UCSD-AML1 (cell line): ENCODE results near the gene EPB41.
"Not testable (repeated sequence)": the region's sequence is repeated elsewhere in the genome, so short reads cannot be mapped to it uniquely, and the experiment has no call there.

Experiments used
- DNase-seq: peaks from one replicate; lab custom pipeline; 2025; ENCODE audit not compliant: unreplicated experiment; lab: John Stamatoyannopoulos, UW

The EPB41 gene

DNA sequence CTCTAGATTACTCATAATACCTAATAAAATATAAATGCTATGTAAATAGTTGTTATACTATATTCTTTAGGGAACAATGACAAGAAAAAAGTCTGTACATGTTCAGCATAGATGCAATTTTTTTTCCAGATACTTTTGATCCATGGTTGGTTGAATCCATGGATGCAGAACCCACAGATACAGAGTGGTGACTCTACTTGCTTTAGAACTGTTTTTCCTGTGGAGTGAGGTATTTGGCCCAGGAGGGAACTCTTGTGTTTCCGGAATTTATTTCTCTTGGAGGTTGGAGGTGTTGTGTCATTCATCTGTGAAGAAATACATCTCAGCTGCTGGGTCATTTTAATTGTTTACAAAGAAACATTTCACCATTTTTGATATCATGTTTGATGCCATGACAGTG, 180.6 kb downstream of the EPB41 start:
- no peak for DNase-seq

DNA sequence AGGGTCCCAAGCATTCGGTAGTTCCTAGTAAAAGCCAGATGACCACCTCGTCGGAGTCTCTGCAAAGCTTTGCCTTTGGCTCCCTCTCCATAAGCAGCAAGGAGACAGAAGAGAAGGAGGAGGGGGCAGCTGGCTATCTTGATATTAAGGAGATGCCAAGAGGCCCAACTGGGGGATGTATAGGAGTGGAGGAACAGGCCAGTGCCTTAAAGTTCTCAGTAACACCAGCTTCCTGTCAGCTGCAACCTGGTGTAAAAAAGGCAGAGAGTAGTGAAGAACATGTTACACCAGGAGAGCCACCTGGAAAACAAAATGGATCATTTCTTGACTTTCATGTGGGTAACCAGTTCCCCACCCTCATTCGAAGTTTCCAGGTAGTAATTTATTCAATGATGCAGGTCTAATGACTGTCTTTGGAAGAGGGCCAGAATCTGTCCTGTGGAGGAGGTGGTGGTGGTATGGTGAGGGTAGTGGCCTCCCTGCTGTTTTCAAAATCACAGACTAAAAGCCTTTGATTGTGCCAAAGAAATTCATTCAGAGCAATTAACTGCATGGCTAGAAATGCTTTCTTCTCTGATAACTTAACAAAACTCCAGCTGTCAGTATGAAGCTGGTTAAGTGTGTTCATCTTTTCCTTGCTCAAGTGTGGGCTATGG, 182.0 kb downstream of the EPB41 start:
- no peak for DNase-seq

- DNase-seq = no peak
These were observed 184.9 kb downstream of the EPB41 start for GRCh38 chr1:29099286-29099685.

- DNase-seq = no peak
These were observed 186.1 kb downstream of the EPB41 start for GRCh38 chr1:29100487-29100886.

DNA sequence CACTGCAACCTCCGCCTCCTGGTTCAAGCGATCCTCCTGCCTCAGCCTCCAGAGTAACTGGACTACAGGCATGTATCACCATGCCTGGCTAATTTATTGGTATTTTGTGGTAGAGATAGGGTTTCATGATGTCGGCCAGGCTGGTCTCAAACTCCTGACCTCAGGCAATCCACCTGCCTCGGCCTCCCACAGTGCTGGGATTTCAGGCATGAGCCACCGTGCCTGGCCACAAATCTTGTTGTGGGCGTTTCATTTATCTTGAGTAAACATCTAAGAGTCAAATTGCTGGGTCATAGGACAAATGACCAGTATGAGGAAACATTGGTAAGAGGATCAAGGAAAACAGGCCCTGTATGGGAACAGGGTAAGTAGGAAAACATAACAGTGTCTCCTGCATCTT, 191.5 kb downstream of the EPB41 start:
- DNase-seq = no peak

GRCh38 chr1:29108041-29108440, 193.7 kb downstream of the EPB41 start:
- not testable (repeated sequence) for DNase-seq

GRCh38 chr1:29112705-29113412, 198.5 kb downstream of the EPB41 start:
- DNase-seq = no peak

DNA sequence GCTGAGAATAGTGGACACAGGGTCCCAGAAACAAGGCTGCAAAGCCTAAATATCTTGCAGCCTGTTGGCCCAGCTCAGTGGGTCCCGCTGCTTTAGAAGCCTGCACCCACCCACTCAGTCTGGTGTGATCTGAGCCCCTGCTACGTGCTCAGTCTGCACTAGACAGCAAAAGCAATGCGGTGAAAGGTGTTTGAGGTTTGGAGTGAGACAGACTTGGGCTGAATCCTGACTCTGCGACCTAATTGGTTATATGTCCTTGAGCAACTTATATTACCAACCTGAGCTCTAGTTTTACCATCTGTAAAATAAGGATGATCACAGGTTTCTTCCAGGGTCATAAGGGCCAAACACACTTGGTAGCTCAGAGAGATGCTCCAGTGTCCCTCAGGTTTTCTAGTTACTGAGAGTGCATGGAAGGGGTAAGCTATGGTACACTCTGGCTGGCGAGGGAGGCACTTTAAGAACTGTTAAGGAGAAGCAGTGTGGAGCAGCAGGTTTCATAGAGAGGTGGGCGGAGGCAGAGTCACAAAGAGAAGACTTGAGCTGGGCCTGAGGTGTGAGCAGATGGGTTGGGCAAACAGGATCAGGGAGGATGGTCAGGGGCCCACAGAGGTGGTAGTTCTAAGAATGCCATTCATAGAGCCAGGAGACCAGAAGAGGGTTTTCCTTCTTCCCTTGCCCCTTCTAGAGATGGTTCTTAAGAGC, 199.2 kb downstream of the EPB41 start:
- no peak for DNase-seq

- DNase-seq = no peak
These were observed 200.3 kb downstream of the EPB41 start for GRCh38 chr1:29114654-29115053.

GRCh38 chr1:29117381-29117780, 203.0 kb downstream of the EPB41 start:
- DNase-seq = no peak

DNA sequence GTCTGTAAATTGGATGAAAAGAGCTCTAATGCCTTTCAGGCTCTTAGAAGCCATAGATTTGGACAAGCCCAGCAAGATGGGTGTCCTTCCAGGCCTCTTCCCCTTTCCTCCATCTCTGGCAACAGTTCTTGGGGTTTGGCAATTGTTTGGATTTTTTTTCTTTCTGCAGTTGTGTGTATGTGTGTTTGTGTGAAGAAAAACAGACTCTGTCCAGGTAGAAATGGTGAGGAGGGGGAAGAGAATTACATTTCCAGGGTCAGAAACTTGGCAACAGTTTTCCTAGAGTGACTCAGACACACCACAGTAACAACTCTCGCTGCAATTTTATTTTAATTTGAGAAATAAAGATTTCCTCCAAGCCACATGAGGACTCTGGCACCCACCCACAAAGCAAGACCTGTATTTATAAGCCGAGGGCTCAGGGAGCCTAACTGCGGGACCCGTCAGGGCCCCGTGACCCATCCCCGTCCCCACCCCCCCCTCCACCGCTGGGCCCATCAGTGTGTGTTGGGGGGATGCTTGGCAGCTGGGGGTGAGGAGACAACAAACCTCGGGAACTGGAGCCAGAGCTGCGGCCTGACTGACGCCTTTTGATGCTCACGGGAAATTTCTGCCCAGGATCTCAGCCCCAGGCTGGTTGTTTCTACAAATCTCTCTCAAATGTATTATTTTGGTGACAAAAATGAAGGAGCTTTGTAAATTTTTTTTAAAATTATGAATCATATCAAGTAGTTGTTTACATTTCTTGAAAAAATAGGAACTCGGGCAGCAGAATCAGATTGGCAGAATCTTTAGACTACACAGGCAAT, 205.0 kb downstream of the EPB41 start:
- no peak for DNase-seq

- no peak for DNase-seq
These were observed 206.0 kb downstream of the EPB41 start for GRCh38 chr1:29120367-29120766.

DNA sequence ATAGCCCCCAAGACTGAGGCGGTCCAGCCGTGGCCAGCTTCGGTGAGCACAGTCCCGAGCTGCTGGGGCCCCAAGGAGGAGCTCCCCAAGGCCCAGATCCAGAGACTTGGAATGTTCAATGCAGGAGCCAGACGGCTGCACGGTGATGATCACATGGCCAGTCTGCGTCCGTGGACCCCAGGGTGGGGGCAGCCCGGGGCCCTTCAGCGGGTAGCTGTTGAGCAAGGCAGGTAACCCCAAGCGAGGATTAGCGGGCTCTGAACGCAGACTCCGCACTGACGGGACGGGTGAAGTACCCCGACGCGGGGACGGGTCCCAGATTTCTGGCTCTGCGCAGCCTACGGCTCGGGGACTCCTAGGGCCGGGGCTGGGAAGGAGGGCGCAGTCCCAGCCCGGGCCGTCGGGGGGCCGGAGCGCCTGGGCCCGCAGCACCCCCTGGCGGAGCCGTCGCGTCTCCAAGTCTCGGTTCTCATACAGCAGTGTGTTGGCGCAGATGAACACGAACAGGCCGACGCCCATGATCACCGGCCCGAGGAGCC, 206.6 kb downstream of the EPB41 start:
- no peak for DNase-seq

GRCh38 chr1:29121516-29121935, 207.2 kb downstream of the EPB41 start:
- no peak for DNase-seq

- no peak for DNase-seq
These were observed 207.7 kb downstream of the EPB41 start for GRCh38 chr1:29121936-29122681.

DNA sequence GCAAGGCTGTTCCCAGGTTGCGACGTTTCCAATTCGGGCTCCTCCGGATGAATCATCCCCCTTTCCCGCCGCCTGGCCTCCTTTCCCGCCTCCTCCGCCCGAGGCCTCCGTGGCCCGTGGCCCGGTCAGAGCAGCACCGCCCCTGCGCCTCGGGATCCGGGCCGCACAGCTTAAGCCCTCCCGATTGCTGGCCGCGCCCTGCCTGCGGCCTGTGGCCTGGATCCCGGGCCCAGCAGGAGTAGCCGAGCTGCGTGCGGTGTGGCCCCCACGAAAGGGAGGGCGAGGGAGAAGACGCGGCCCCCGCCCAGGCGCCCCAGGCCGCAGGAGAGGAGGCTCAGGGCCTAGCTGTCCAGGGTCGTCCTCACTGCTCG, 208.3 kb downstream of the EPB41 start:
- no peak for DNase-seq

DNA sequence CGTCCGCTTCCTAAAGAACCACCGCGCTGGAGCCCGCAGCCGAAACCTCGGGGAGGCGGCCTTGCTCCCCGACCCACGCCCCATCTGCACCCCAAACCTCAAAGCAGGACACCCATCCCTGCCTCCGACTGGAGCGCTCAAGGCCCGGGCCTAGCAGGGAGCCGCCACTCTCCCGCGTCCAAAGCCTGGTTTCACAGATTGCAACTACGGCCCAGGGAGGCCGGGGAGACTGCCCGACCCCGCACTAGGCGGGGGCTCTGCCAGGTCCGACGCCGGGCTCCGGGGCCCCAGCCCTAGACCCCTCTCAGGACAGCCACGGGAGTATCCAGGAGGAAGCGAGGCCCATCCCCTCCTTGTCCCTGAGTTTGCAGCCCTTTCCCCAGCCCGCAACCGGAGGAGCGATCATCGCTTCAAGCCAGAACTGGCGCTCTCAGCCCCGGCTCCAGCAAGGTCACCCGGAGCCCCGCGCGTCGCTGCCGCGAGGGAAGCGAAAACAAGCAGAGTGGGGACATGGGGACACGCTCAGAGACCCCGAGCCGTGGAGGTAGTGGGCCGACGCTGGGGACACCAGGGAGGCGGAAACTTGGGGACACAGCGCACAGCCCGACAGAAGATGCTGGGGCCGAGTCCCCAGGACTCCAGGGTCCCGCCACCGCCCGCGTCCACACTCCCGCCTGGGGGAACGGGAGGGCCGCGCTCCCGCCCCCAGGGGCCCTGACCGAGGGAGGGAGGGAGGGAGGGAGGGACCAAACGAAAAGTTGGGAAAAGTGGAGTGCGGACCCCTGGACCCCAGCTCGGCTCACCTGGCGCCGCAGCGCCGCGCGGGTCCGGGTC, 208.9 kb downstream of the EPB41 start:
- no peak for DNase-seq

- DNase-seq = no peak
These were observed 209.6 kb downstream of the EPB41 start, which contains the start of gene TMEM200B for GRCh38 chr1:29123887-29124365. TMEM200B (minus strand) TSS chr1:29123903; CDS start chr1:29121828, 2,075 bp downstream.
